GM18502 (cell line): Measurements from ENCODE around the gene ZNF226.
"Not testable (repeated sequence)": the region's sequence is repeated elsewhere in the genome, so short reads cannot be mapped to it uniquely, and the experiment has no call there.

ENCODE experiments used
- ATAC-seq: cut with Tn5 transposase; IDR thresholded peaks from one replicate; pipeline ENCODE4 v1.9.1; 2021; ENCODE audit warnings: mild to moderate bottlenecking; ENCODE audit not compliant: unreplicated experiment, poor library complexity

ZNF226 gene

GRCh38 chr19:44207126-44207803 is 42.4 kb downstream of the ZNF226 start:
- peak; percentile 88 for ATAC-seq

DNA sequence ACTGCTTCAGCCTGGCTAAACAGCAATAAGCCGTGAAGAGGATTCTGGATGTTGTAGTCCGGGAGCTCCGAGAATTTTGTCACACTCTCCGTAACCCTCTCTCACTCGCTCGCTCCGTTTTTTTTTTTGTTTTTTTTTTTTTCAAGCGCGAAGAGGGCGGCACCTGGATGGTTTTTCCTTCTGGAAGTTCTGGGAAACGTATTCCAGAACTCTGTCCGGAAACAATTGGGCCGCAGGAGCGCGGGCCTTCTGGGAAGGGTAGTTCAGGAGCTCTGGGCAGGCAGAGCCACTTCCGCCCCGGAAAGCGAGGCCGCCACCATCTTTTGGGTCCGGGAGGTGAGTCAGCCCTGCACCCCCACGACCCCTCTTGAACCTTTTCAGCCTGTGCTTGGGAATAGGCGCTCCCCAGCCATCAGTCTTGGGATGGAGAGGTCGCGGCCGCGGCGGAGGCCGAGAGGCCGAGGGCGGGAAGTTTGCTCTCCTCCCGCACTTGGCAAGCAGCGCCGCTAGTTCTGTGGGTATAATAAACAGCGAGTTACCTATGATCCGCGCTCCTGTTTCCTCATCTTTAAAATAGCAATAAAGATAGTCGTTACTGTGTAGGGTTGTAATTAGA is 47.5 kb downstream of the ZNF226 start, which contains the start of gene ZNF227:
ZNF227 (plus strand) TSS at position 283 of the 616 bp plus-strand sequence. CDS start 5,261 bp downstream, outside the sequence.
- peak; percentile 90 for ATAC-seq

DNA sequence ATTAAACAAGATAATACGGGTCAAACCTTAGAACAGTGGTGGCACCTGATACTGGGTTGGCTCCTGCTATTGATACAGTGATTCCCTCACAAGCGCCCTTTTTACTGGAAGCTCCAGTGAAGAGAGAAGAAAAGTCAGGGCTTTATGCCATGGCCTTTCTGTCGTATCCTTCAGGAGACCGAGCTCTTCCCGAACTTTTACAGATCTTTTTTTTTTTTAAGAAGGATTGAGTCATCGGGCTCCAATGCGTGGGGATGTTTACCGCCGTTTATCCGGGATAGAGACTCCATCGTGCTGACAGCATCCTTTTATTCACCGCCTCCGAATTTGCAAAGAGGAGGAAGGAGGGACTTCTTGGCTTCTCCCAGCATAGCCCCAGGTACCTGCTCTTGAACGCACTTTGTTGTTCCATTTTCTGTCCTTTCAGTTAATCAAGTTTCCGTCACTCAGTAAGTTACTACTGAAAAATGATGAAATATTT is 48.0 kb downstream of the ZNF226 start:
- ATAC-seq, result peak; percentile 23

DNA sequence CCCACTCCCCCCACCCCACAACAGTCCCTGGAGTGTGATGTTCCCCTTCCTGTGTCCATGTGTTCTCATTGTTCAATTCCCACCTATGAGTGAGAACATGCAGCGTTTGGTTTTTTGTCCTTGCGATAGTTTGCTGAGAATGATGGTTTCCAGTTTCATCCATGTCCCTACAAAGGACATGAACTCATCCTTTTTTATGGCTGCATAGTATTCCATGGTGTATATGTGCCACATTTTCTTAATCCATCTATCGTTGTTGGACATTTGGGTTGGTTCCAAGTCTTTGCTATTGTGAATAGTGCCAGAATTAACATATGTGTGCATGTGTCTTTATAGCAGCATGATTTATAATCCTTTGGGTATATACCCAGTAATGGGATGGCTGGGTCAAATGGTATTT is 55.0 kb downstream of the ZNF226 start:
- not testable (repeated sequence) for ATAC-seq

- not testable (repeated sequence) for ATAC-seq
Observed at GRCh38 chr19:44220761-44221160, 55.9 kb downstream of the ZNF226 start.

DNA sequence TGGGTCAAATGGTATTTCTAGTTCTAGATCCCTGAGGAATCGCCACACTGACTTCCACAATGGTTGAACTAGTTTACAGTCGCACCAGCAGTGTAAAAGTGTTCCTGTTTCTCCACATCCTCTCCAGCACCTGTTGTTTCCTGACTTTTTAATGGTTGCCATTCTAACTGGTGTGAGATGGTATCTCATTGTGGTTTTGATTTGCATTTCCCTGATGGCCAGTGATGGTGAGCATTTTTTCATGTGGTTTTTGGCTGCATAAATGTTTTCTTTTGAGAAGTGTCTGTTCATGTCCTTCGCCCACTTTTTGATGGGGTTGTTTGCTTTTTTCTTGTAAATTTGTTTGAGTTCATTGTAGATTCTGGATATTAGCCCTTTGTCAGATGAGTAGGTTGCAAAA is 56.4 kb downstream of the ZNF226 start:
- not testable (repeated sequence) for ATAC-seq
